GM19455 (cell line): ENCODE results near the gene S1PR1.

Experiments
- ATAC-seq: cut with Tn5 transposase; IDR thresholded peaks from one replicate; pipeline ENCODE4 v1.9.1; 2021; ENCODE audit not compliant: unreplicated experiment

S1PR1 gene

DNA sequence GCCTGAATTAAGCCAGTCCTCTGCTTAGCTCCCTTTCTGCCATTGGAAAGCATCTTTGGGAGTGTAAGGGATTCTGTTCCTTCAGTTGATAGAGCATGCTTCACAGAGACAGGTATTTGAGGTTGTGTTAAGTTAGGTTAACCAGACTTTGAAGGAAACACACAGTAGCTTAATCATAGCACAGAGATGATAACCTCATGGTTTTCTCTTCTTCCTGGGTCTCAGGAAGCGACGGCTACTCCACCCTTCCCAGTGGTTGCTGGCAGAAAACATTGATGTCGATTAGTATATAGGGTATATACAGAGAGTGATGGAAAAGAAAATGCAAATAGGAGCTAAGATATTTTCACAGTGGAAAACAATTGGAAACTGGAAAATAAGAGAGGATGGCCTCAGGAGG, 42.0 kb downstream of the S1PR1 start:
- no peak for ATAC-seq

DNA sequence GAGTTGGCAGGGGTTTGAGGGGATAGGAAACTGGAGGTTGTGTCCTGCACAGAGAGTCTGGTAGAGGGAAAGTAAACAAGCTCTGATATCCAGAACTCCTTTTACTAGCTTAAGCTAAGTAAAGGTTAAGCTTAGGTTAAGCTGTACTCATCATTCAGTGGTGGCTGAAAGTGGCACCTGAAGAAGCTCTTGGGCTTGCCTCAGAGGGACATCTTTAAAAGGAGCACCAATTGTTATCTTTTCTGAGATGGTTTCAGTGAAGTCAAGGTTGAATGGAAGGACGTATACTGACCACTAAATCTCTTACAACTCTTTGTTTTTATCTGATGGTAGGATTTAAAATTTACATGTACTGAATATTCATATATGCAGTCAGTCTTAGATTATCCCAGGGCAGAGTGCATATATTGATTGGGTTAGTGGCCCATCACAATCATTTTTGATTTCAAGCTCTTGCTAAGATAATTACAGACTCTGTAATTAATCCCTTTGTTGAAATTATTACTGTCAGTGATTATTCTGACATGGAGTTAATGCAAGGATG, 43.3 kb downstream of the S1PR1 start:
- no peak for ATAC-seq

DNA sequence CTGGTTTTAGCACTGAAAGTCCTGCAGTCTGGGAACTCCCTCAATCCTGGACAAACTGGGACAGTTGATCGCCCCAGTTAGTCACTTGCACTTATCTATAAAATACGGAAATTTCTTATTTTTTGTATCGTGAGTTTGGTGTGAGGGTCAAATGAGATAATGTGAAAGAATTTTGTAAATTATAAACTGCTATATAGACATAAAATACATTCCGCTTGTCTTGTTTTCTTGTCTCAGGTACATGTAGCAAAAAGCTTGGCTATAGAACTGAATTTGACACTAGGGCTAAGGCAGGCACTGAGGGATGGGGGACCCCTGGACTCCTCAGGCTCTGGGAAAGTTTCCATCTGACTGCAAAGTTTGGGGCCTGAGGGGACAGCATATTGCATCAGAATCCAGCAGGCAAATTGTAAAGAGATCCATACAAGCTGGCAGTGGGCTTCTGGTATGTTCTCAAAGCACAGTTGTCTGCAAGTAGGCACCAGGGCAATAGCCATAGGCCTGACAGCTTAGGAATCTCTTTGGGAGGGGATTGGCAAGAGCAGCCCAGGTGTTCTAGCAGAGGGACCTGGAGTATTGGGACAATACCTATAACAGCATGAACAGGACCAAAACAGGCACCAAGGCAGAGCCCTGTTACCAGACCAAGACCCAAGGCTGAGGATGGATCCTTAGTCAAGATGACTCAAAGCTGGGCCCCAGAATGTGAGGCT, 44.3 kb downstream of the S1PR1 start:
- ATAC-seq = no peak

DNA sequence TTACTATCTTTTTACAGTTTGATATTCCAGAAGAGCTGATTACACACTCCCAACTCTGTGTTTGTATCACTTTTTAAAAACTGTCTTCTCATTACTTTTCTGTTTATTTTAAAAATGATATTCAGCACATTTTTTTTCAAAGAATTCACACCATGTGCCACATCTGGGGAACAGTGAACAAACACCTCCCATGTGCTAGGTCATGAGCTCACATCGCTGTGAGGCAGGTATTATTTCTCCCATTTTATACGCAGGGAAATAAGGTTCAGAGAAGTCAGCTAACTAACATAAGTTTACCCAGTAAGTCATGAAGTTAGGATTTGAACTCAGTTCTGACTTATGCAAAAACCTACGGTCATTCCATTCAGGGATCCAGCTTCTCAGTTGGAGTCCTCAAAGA, 44.9 kb downstream of the S1PR1 start:
- ATAC-seq = no peak

DNA sequence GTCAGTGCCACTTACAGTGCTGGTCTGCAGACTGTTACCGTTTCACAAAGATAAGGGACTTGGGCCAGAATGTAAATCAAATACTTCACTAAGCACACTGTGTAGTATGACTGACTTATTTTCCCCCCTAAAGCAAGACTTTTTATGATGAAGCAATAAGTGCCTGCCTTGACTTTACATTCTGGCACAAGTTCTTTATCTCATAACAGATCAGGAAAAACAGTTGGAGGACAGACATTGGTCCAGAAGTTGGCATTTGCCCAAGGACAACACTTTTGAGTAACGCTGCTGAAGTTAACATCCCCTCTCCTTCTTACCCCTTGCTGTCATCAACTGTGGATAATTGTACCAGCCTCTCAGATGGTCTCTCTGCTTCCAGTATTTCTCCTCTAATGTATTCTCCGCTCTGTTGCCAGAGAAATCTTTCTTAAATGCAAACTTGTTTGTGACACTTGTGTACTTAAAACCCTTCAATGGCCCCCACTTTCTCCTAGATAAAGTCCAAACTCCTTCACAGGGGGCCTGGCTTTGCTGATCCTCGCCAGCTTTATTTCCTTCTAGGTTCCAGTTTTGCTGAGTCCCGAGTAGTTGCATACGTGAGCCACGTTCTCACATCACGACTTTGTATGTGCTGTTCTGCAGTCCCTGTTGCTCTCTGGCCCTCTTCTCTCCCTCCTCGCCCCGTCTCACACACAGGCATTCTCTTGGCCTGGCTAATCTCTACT, 45.7 kb downstream of the S1PR1 start:
- ATAC-seq = no peak

DNA sequence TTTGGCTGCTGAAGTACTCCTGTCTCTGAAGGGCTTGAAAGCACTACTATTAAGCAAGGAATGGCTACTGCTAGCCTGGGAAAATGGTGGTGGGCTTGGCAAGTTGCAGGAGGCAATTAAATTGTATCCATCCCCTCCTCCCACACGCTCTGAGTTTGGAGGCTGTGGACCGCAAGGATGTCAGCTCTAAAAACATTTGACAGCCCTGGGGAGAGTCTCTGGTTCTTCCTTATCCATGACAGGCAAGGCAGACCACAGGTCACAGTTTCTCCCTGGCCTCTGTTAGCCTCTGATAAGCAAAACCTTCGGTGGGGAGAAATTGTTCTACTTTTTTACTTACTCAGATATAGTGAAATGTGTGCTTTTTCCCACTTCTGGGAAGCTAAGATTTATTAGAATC, 46.6 kb downstream of the S1PR1 start:
- no peak for ATAC-seq

DNA sequence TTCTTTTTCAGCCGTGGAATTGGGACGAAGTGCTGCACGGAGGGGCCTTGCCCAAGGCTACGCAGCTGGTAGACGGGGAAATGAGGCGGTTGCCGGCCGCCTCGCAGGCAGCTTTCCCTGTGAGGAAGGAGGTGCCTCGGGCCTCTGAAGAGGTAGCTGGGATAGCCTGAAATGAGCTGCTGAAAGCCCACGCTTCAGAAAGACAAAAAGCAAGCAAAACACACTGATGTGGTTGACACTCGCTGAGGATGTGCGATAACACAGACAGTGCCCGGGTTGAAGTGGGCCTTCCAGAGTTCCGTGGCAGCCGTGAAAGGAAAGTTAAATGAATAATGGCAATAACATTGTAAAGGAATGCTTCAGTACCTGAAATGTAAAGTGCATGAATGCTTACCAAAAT, 47.2 kb downstream of the S1PR1 start:
- no peak for ATAC-seq

DNA sequence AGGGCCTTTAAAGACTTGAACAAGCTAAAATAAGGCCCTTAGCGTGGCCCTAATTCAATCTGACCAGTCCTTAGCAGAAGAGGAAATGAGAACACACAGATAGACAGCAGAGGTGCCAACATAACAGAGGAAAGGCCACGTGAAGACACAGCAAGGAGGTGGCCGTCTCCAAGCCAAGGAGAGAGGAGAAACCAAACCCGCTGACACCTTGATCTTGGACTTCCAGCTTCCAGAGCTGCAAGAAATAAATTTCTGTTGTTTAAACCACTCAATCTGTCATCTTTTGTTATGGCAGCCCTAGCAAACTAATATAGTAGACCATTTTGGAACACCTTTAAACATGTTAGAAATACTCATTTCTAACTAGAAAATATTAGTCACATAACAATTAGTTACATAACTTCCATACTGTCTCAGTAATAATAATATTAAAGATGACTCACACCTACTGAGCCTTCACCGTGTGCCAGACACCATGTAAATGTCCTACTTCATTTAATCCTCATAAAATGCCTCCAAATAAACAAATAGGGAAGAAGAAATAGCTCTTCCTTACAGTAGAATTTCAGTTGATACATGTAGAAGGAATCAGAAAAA, 47.9 kb downstream of the S1PR1 start:
- ATAC-seq = no peak

DNA sequence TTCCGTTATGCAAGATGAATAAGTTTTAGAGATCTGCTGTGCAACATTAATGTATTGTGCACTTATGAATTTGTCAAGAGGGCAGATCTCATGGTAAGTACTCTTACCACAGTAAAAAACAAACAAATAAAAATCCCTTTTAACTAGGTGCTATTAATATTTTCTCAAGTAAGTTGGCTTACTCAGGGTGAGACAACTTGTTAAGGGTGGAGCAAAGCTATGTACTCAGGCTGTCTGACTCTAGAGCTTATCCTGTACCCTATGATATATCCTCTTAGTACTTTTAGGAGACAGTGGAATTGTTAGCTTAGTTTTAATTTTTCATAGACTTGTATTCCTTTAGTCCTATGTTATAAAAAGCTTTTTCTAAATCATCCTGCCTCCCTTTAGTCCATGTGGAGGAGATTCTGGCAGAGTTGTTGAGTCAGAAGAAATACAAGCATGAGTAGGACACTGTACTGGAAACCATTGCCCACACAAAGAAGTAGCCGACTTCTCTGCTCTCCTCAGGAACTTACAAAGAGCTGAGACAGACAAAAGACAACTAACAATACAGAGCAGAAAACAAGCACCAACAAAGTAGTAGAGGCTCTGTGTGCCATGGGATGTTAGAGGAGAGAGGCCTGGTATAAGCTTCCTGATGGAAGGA, 49.2 kb downstream of the S1PR1 start:
- no peak for ATAC-seq

DNA sequence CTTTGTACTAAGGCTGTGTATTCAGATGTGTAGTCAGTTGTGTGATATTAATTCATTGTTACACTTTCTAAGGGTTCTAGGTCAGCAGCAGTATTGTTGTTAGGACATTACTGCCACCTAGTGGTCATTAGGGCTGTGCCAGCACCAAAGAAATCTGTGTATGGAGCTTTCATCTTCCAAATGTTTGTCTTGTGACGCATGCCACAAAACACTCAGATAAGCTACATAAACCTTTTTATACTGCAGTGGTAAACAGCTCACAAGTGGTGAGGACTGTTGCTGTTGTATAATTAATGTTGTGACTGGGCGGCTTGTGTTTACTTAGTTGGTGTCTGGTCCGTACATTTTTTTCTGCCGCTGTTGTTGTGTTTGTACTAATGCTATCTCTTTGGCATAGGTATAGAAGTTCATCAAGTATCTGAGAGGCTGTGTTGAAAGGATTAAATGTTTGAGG, 51.7 kb downstream of the S1PR1 start:
- ATAC-seq = peak; percentile 50

DNA sequence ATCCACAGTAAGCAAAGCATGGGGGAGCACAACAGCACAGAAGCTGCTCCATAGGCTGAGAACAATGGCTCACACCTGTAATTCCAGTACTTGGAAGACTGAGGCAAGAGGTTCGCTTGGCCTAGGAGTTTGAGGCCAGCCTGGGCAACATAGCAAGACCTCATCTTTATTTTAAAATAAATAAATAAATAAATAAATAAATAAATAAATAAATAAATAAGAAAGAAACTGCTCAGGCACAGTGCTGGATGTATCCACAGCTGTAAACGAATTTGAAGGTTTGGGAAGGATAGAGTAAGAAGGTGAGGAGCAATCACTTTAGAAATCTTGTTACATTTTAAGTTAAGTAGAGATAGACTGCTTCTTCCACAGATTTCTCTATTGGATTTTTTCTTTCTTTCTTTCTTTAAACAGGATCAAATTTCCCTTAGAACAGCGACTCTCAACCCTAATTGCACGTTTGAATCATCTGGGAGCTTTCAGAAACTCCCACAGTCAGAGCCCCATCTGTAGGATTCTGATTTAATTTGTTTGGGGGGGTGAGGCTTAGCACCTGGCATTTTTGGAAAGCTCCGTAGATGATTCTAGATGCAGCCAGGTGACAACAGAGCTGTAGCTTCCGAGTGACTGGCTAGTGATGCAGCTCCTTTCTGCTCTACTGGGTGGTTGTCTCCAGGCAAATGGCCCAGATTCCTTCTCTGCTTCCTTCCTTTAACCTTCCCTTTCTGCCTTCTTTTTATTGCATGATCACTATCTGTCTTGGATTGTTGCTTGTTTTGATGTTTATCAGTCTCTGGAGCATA, 53.5 kb downstream of the S1PR1 start:
- no peak for ATAC-seq
